ENCODE data around the gene WNT9B. TPM values are rescaled to one million over a fixed set of nuclear protein-coding genes. Genes with fewer than 3 reads are reported as not detected.

WNT9B gene
- total and polyA plus RNA-seq, 9 of the 15 experiments (the other 6 are each of a cell fraction or from before 2014, with no cell fraction given), result not detected

DNA sequence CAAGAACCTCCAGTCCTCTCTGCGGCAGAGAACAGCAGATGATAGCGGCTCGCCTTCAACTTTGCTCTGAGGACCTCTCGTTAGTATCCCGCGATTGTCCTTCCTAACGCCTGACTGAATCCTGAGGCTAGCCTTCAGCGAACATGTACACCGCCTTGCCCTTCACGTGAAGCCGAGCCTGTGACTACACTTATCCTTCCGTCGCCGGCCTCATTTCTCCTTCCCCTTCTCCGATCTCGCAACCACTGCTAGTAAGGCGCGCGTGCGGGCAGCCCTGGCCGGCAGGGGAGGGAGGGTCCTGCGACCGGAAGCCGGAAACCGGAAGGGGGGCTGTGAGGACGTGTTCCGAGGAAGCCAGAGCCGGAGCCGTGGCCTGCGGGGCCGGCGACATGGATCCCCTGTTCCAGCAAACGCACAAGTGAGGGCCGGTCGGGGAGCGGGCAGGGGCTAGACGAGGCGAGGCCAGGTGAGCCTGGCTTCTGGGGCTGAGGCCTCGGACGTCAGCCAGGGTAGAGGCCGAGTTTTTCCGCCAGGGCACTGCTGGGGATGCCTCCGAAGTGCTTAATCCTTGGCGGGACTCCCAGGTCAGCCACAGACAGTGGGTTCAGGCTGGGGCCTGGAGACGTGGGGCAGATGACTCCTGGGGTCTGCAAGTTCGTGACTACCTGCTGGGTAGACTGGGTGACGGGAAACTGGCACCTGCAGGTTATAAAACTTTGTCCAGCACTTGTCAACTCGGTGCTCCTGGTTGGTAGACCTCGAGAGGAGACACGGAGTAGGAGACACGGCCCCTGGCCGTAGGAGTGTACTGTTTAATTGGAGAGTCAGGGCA, 71.6 kb downstream of the WNT9B start, which contains the start of gene GOSR2:
Gene GOSR2 (plus strand): TSS at position 357 of the 832 bp plus-strand sequence. CDS start 33 bp downstream, at position 390.
- H3K9ac ChIP-seq (ENCODE audit: insufficient read depth in 1 of 2, low read depth in 2 of 2, low read length in 2 of 2), result peak within 1 kb of the TSS; percentile 98 to 99
- peaks cover 14% of the 10 kb centered on the region for H4K20me1 ChIP-seq (replicated peaks; ENCODE audit: control insufficient read depth, insufficient read depth, low read length)
- ChIA-PET CTCF (ENCODE audit: low intra/inter-chr PET ratio) (no interaction called here), POLR2A (interaction anchor here (0.6 kb wide), 1 partner anchor 18 kb away, joined by 4 read pairs; no protein-coding TSS in a partner anchor)
- FAIRE-seq (peak; percentile 97), ATAC-seq (peak; percentile 97), DNase-seq (ENCODE audit: extremely low read depth in 1 of 4, low spot score in 3 of 4) (peak; percentile 93 to 98 (median 98))
- peak within 1 kb of the TSS; percentile 98 for H2AFZ ChIP-seq (ENCODE audit: low read depth, low read length)
- peaks cover 0 to 11% of the 10 kb centered on the region in 2 experiments; a peak in 3 of 5 replicates for H3K4me1 ChIP-seq (replicated peaks in 1 of 2; ENCODE audit: control insufficient read depth in 2 of 2, insufficient read depth in 2 of 2, low read length in 2 of 2)
- H3K9me1 ChIP-seq (ENCODE audit: control insufficient read depth, insufficient read depth, low read length), result peaks cover 4% of the 10 kb centered on the region
- H3K36me3 ChIP-seq (ENCODE audit: control insufficient read depth, insufficient read depth, low read length), result peaks cover 15% of the 10 kb centered on the region; the same call in 2 of the 3 replicates
- no peaks in the 10 kb centered on the region for H3K9me3 ChIP-seq (replicated peaks; ENCODE audit: control insufficient read depth, insufficient read depth, low read depth, low read length)
- peak within 1 kb of the TSS; percentile 95 for H3K4me2 ChIP-seq (ENCODE audit: insufficient read depth, low read length)
- WGBS (ENCODE audit: insufficient coverage, low coverage, missing lambda C conversion rate), result under 1% methylated on average over 47 of the region's 52 CpGs
- peak within 1 kb of the TSS; percentile 85 for H3K4me3 ChIP-seq
- H3K27ac ChIP-seq (ENCODE audit: extremely low read depth, low read depth, low read length), result peak within 1 kb of the TSS; percentile 94
- in situ Hi-C loops (cut with MboI), result no loop called here
- peaks cover 56% of the 10 kb centered on the region for H3K79me2 ChIP-seq (ENCODE audit: control insufficient read depth, insufficient read depth, low read length)
- intact Hi-C loops (cut with micrococcal nuclease), result no loop called here
- H3K27me3 ChIP-seq (ENCODE audit: control insufficient read depth in 2 of 2, insufficient read depth in 2 of 2, low read length in 2 of 2), result no peaks in the 10 kb centered on the region
- BruUV-seq (replicated peaks), result no TSS peak
- TF ChIP-seq STAT5A (IDR thresholded peaks at IDR 0.05; ENCODE audit: borderline replicate concordance, low read length) (no peak; the same call in 1 of the 2 replicates), MTA3 (IDR thresholded peaks at IDR 0.05; ENCODE audit: borderline replicate concordance) (peak; percentile 88; the same call in 1 of the 2 replicates), RBM14 (IDR thresholded peaks at IDR 0.05; ENCODE audit: borderline replicate concordance, insufficient read depth, low read depth, low read length) (no peak), ZNF232 (CRISPR knock-in tag; IDR thresholded peaks at IDR 0.05) (peak; percentile 56; the same call in 1 of the 2 replicates), PTRF (tag; IDR thresholded peaks at IDR 0.05) (no peak), SMARCE1 (IDR thresholded peaks at IDR 0.05) (peak; percentile 45; the same call in 1 of the 2 replicates), CBX3 (IDR thresholded peaks at IDR 0.05; ENCODE audit: borderline replicate concordance in 1 of 2, low read length in 2 of 2) (0 out of 3 replicates have a peak, but pooled peaks of 1 of the 2 experiments have one; percentile 3), USF2 (CRISPR knock-in tag; IDR thresholded peaks at IDR 0.05) (no peak), MAZ (CRISPR knock-in tag; conservative IDR thresholded peaks at IDR 0.05 in 1 of 2, IDR thresholded peaks at IDR 0.05 in 1 of 2) (peak; percentile 69 to 86; a peak in 3 of 4 replicates), BDP1 (IDR thresholded peaks at IDR 0.05; ENCODE audit: insufficient read depth, insufficient read length) (no peak), CREB1 (IDR thresholded peaks at IDR 0.05) (peak; percentile 32; the same call in 1 of the 2 replicates), CREB1 (CRISPR knock-in tag; IDR thresholded peaks at IDR 0.05) (peak; percentile 71; the same call in 1 of the 2 replicates), ZNF699 (CRISPR knock-in tag; IDR thresholded peaks at IDR 0.05; ENCODE audit: insufficient replicate concordance) (no peak), HNRNPK (IDR thresholded peaks at IDR 0.05; ENCODE audit: low read depth, low read length, poor library complexity, severe bottlenecking) (no peak), FOXA3 (CRISPR knock-in tag; conservative IDR thresholded peaks at IDR 0.05 in 1 of 2, IDR thresholded peaks at IDR 0.05 in 1 of 2) (no peak)
- TF ChIP-seq, protein P1, sequence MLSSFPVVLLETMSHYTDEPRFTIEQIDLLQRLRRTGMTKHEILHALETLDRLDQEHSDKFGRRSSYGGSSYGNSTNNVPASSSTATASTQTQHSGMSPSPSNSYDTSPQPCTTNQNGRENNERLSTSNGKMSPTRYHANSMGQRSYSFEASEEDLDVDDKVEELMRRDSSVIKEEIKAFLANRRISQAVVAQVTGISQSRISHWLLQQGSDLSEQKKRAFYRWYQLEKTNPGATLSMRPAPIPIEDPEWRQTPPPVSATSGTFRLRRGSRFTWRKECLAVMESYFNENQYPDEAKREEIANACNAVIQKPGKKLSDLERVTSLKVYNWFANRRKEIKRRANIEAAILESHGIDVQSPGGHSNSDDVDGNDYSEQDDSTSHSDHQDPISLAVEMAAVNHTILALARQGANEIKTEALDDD (IDR thresholded peaks at IDR 0.05), result peak; percentile 42; the same call in 1 of the 2 replicates
- TF ChIP-seq, protein P2, sequence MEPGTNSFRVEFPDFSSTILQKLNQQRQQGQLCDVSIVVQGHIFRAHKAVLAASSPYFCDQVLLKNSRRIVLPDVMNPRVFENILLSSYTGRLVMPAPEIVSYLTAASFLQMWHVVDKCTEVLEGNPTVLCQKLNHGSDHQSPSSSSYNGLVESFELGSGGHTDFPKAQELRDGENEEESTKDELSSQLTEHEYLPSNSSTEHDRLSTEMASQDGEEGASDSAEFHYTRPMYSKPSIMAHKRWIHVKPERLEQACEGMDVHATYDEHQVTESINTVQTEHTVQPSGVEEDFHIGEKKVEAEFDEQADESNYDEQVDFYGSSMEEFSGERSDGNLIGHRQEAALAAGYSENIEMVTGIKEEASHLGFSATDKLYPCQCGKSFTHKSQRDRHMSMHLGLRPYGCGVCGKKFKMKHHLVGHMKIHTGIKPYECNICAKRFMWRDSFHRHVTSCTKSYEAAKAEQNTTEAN (CRISPR knock-in tag; IDR thresholded peaks at IDR 0.05), result no peak
- TF ChIP-seq, protein P3, sequence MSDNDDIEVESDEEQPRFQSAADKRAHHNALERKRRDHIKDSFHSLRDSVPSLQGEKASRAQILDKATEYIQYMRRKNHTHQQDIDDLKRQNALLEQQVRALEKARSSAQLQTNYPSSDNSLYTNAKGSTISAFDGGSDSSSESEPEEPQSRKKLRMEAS (CRISPR knock-in tag; IDR thresholded peaks at IDR 0.05), result peak; percentile 80

Data from K562 (cell line).